Left hindlimb (tissue), 1 donor: Measurements from ENCODE around the gene PDE8A.

Experiments used
- DNase-seq: peaks from one replicate; pipeline ENCODE4 v3.0.0-alpha.2; 2018

Gene PDE8A

GRCh38 chr15:85097250-85097649 is 115.6 kb downstream of the PDE8A start:
- no peak for DNase-seq

DNA sequence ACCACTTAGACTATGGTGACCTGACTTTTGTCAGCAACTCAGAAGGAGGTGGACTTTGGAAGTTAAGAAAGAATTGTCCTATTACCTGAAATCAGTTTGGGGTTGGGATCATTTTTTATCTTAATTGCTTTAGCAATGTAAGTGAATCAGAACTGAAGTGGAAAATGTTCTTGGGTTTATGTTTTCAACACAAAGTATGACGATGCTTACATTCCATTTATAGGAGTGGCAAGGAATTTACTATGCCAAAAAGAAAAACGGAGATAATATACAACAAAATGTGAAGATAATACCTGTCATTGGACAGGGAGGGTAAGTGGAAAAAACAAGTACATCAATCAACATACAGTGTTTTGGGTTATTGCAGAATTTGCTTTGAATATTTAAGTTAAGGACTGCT is 116.1 kb downstream of the PDE8A start:
- DNase-seq = no peak

GRCh38 chr15:85099195-85099803 is 117.6 kb downstream of the PDE8A start:
- no peak for DNase-seq

GRCh38 chr15:85100186-85100937 is 118.7 kb downstream of the PDE8A start:
- DNase-seq = no peak

DNA sequence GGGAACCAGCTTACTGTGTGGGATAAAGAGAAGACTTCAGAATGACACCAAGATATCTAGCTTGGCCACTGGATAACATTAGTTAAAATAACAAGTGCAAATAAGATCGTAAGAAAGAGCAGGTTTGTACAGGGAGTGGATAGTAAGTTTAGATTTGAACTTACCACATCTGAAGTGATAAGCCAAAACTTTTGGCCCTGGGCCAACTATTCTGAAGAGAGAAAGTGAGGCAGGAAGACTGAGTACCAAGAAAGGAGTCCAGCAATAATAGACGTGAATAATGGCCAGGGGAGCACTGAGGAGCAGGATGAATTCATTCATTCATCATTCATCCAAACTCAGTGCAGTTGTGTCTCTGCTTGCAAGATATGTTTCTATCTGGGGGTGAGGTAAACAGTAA is 122.9 kb downstream of the PDE8A start:
- no peak for DNase-seq

DNA sequence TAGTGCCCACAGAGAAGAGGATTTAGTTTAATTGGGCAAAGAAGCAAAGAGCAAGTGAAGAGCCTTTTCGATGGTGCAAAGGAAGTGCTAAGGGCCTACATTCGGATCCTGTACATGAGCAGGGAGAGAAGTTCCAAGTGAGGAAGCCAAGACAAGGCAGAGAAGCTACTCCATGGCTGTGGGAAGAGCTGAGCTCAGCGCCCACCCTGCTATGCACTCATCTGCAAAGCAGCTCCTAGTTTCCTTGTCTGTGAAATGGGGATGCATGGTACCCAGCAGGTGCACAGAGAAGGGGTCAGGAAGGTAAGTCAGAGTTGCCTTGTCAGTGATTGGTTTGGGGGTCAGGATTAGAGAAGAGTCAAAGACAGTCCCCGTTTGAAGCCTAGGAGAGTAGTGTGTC is 126.5 kb downstream of the PDE8A start:
- no peak for DNase-seq

- DNase-seq = no peak
These were observed 127.7 kb downstream of the PDE8A start for GRCh38 chr15:85109333-85109732.

- DNase-seq = no peak
These were observed 131.3 kb downstream of the PDE8A start for GRCh38 chr15:85112997-85113396.

- no peak for DNase-seq
These were observed 133.2 kb downstream of the PDE8A start for GRCh38 chr15:85114886-85115285.

DNA sequence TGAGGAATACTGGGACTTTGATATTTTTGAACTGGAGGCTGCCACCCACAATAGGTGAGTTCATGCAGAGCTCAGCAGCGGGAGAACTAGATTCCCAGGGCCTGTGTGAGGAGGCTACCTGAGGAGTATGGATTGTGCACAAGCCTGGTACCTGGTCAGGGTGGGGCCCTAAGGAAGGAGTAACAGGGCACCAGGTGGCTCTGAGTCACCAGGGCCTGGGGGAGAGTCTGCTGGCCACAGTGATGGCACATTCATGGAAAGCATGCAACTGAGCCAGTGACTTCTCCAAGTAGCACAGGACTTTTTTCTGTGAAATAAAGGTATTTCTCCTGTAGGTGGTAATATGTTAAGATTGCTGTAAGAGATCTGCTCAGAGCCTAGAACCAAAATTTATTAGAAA is 134.4 kb downstream of the PDE8A start:
- no peak for DNase-seq

DNA sequence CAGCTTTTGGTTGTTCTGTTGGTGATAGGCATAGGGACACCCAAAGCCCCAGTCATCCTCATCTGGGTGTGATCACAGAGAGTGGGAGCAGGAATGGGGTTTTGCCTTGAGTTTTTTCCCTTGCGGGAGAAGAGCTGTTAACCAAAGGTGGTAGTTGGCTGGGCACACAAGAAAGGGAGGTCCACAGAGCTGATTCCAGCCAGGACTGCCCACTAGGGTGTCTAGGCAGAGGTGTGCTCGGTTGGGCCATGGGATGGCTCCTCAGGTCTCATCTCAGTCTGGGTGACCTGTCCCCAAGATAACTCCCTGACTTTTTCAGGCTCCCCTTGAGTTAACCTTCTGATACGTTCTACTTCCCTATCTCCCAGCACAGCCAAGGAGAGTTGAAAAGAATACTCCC is 134.8 kb downstream of the PDE8A start:
- no peak for DNase-seq

DNA sequence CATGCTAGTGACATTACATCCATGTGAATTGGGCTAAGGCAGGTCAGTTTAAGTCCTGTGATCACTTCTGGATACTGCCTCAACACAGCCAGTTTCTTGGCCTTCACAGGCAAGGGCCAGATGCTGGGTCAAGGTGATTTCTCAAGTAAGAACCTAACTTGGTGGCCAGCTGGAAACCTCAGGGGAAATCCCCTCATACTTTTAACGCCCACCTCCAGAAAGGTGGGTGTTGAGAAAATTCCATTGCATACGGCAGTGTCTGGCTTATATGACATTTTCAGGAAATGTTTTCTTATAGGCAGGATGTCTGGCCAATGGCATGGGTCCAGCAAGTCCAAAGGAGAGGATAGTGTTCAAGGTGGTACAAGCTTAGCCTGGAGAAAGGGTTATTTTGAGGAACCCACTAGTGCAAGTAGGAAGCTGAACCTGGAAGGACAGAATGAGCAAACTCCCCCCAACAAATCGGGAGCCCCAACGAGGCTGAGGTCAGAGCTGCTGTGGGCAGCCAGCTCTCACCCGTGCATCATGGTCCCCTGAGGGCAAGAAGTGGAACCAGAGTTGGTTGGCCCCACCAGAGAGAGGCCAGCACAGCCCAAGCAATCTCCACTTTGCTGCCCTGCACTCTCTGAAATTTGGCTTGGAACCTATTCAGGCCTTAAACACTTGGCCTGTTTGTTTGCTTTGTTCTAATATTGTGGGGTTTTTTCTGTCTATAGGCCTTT is 135.4 kb downstream of the PDE8A start:
- no peak for DNase-seq

DNA sequence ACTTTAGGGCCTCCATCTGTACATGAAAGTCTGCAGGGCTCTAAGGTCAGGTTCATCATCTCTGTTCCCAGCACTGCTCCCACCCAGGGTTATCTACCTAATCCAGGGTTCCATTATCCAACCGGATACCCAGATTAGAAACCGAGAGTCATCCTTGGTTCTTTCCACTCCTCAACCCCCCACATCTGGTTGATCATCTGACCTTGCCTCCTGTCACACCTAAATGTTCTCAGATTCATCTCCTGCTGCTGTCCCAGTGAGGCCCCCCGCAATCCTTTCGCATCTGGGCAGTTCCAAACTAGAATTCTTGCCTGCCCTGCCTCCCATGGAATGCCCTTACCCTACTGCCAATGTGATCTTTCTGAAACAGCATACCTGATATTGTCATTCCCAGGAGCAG is 136.5 kb downstream of the PDE8A start:
- no peak for DNase-seq

GRCh38 chr15:85118581-85118980 is 136.9 kb downstream of the PDE8A start:
- no peak for DNase-seq

DNA sequence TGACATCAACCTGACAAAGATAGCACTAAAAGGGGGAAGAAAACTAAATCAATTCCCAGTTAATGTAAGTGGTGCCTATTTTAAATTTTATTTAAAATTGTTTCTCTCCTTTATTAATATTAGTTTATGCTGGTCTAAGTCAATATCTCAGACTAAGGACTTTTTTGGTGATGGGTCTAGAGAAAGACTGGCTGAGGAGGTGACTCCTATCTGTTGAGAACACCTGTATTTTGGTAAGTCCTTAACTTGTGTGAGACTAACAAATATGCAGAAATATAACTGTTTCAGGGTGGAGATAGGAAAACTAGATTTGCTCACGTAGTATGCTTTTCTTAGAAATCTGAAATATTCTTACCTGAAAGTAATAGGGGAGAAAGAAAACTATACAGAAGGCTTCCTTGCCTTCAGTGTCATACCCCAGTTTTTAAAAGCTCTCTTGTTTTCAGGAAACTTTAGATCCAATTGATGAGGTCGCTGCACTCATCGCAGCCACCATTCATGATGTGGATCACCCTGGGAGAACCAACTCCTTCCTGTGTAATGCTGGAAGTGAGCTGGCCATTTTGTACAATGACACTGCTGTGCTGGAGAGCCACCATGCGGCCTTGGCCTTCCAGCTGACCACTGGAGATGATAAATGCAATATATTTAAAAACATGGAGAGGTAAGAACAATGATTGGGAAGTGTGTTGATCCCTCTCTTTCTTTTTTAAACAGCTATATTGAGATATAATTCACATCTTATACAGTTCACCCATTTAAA is 138.9 kb downstream of the PDE8A start:
- DNase-seq = no peak

DNA sequence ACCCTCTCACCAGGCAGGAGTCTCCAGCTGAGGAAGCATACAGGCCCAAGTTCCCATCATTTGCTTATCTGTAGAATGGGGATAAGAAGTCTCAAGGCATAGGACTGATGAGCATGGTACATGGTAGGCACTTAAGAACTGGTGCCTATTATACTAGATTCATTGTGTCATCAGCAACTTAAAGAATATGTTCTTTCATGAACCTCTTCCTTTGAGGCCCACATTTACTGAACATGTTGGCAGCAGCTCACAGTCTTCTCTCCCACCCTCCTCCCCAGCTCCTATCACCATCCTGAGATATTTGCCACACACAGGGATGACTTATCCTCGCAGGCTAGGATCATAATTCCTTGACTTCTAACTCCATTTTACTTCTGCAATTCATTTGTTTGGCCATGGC is 142.5 kb downstream of the PDE8A start:
- DNase-seq = no peak

- DNase-seq = no peak
These were observed 143.5 kb downstream of the PDE8A start for GRCh38 chr15:85125056-85125661.

- no peak for DNase-seq
These were observed 147.0 kb downstream of the PDE8A start for GRCh38 chr15:85128621-85129020.

GRCh38 chr15:85129881-85130280 is 148.2 kb downstream of the PDE8A start:
- DNase-seq = no peak

GRCh38 chr15:85131915-85132314 is 150.3 kb downstream of the PDE8A start:
- no peak for DNase-seq

- no peak for DNase-seq
These were observed 152.1 kb downstream of the PDE8A start for GRCh38 chr15:85133709-85134108.

GRCh38 chr15:85137489-85138168 is 156.0 kb downstream of the PDE8A start:
- DNase-seq = no peak
